Pancreas (tissue), 10 donors: ENCODE measurements around the gene TMC1. TPM values are rescaled to one million over a fixed set of nuclear protein-coding genes. Genes with fewer than 3 reads are reported as not detected.
A peak's percentile ranks its signal among the peaks of the same experiment; 100 is the strongest.
"Not testable (repeated sequence)": the region's sequence is repeated elsewhere in the genome, so short reads cannot be mapped to it uniquely, and the experiment has no call there.

Experiments
- ATAC-seq, 4 donors: fragments of 200-7000 bp; cut with Tn5 transposase; one replicate each; pipeline versions ENCODE4 v1.8.0 to v1.9.1; 2020; ENCODE audit warnings: mild to moderate bottlenecking in 4 of 4, moderate library complexity in 4 of 4
- DNase-seq, 6 donors: peaks; one replicate each; pipeline ENCODE4 v3.0.0-alpha.2; 2020
- FAIRE-seq: peaks from 2 replicates; lab custom pipeline; 2012; peaks lifted over from hg19 to GRCh38; lab: Jason Lieb, UNC
- H3K27ac ChIP-seq, 4 donors: fragments of 200-600 bp; sonication (generic); 1 replicate in 3 of 4; 2 replicates in 1 of 4; pipeline versions ENCODE4 v1.5.0 to v1.8.0; 2020
- H3K27me3 ChIP-seq, 4 donors: fragments of 200-600 bp; one replicate each; pipeline ENCODE4 v1.8.0; 2021
- H3K36me3 ChIP-seq, 3 donors: fragments of 200-600 bp; sonication (generic) in 1 of 3; one replicate each; pipeline versions ENCODE4 v1.5.0 to v1.8.0; 2020 to 2021
- H3K4me1 ChIP-seq, 3 donors: fragments of 200-600 bp; one replicate each; pipeline ENCODE4 v1.8.0; 2021
- H3K4me3 ChIP-seq, 4 donors: fragments of 200-600 bp; sonication (generic) in 2 of 4; one replicate each; pipeline versions ENCODE4 v1.5.0 to v1.8.0; 2020 to 2021
- H3K9me3 ChIP-seq, 4 donors: fragments of 200-600 bp; one replicate each; pipeline ENCODE4 v1.8.0; 2021
- CTCF ChIP-seq, 4 donors: fragments of 200-600 bp; sonication (generic) in 3 of 4; IDR thresholded peaks; one replicate each; pipeline versions ENCODE4 v1.5.0 to v1.8.0; 2021; ENCODE audit warnings: antibody characterized with exemption in 4 of 4
- WGBS, 2 donors: extraction: QIAGEN DNeasy Blood & Tissue Kit; methylation state at CpG; one replicate each; pipeline ENCODE4 v1.1.7; 2013; 5-methylcytosine and 5-hydroxymethylcytosine counted together
- intact Hi-C, 3 donors: fragments of 100-400 bp; cut with DNase I; formaldehyde crosslinking; loops; one replicate each; pipeline versions ENCODE4 v1.11.1 to v1.14.2; 2022
- polyA plus RNA-seq, 2 donors: library from polyadenylated mRNA; stranded (reverse); fragments of 200-250 nt; gene quantifications; one replicate each; pipeline ENCODE4 v1.2.3, GENCODE V29; 2013
- total RNA-seq, 6 donors: library from RNA; stranded (reverse); fragmentation: NEBNext Ultra II Directional in 4 of 6; extraction: Animal tissue kit (Norgen Biotek cat#: 25700) in 4 of 6; gene quantifications; one replicate each; pipeline versions ENCODE4 v1.2.1 to v1.2.4, GENCODE V29; 2021 to 2023
- donor health status: healthy with polysubstance abuse.
- donor health status: DM: no; HTN: no; CAD: no; lungs with moderate emphysema.
- donor health status: DM: no; HTN: no; CAD: no.
- donor health status: control.
- donor health status: control.
- donor health status: Bipolar disorder and iron deficiency.
- donor health status: DM: yes; HTN: yes; CAD: no.
- donor health status: DM: no; HTN: no; CAD: no.
- donor health status: DM: no; HTN: no; CAD: no.
- donor health status: DM: yes; HTN: yes; CAD: no.

Gene TMC1
- total and polyA plus RNA-seq, 8 donors: not detected

GRCh38 chr9:72539824-72540347 lies 18.5 kb downstream of the TMC1 start:
- ATAC-seq: peak in 2 of 4 donors; percentile 28 to 59
- H3K27ac ChIP-seq: peak overlapping the region in 2 of 4 donors; percentile 35 to 63
- H3K4me3 ChIP-seq: no peak overlapping the region
- H3K4me1 ChIP-seq: peaks cover 0 to 11% (median 0%) of the 10 kb centered on the region in 3 donors
- no peaks in the 10 kb centered on the region for H3K9me3 ChIP-seq
- intact Hi-C loops: no loop called here
- no peak for DNase-seq
- no peak for FAIRE-seq
- no peak for TF ChIP-seq CTCF (IDR thresholded peaks at IDR 0.05)
- H3K27me3 ChIP-seq: no peaks in the 10 kb centered on the region
- H3K36me3 ChIP-seq: no peaks in the 10 kb centered on the region
- WGBS, 2 donors: 93 to 95% methylated on average over 6 of the region's 6 CpGs

GRCh38 chr9:72540348-72540873 lies 19.0 kb downstream of the TMC1 start:
- H3K27me3 ChIP-seq: no peaks in the 10 kb centered on the region
- H3K36me3 ChIP-seq: no peaks in the 10 kb centered on the region
- H3K4me3 ChIP-seq: no peak overlapping the region
- ATAC-seq (peak; percentile 48 to 83 (median 66)), DNase-seq (no peak), FAIRE-seq (no peak)
- peaks cover 0 to 11% (median 0%) of the 10 kb centered on the region in 3 donors for H3K4me1 ChIP-seq
- peak overlapping the region in 2 of 4 donors; percentile 35 to 63 for H3K27ac ChIP-seq
- WGBS, 2 donors: 29 to 33% methylated on average over 6 of the region's 6 CpGs
- TF ChIP-seq CTCF (IDR thresholded peaks at IDR 0.05): no peak
- intact Hi-C loops: no loop called here
- H3K9me3 ChIP-seq: no peaks in the 10 kb centered on the region

- 94 to 97% methylated on average over 5 of the region's 5 CpGs for WGBS, 2 donors
- ATAC-seq: peak in 1 of 4 donors; percentile 29
- FAIRE-seq, H3K4me3 ChIP-seq, H3K27ac ChIP-seq, DNase-seq, intact Hi-C loops, H3K9me3 ChIP-seq, H3K36me3 ChIP-seq, H3K27me3 ChIP-seq: not testable (repeated sequence)
- H3K4me1 ChIP-seq: peaks cover 0 to 11% (median 0%) of the 10 kb centered on the region in 3 donors
Measured at GRCh38 chr9:72542537-72542833, 21.1 kb downstream of the TMC1 start.

GRCh38 chr9:72542917-72543316 lies 21.5 kb downstream of the TMC1 start:
- Histone ChIP-seq H3K4me1 (peaks cover 0 to 11% (median 0%) of the 10 kb centered on the region in 3 donors), H3K36me3 (no peaks in the 10 kb centered on the region), H3K27ac (no peak overlapping the region), H3K4me3 (no peak overlapping the region), H3K27me3 (no peaks in the 10 kb centered on the region), H3K9me3 (no peaks in the 10 kb centered on the region)
- intact Hi-C loops: no loop called here
- ATAC-seq (peak in 1 of 4 donors; percentile 17), DNase-seq (no peak), FAIRE-seq (no peak)
- TF ChIP-seq CTCF (IDR thresholded peaks at IDR 0.05): no peak
- WGBS, 2 donors: 90 to 100% methylated on average over 1 of the region's 1 CpG

GRCh38 chr9:72551306-72551705 lies 29.9 kb downstream of the TMC1 start:
- TF ChIP-seq CTCF (IDR thresholded peaks at IDR 0.05): no peak
- no peak for DNase-seq
- no peaks in the 10 kb centered on the region for H3K9me3 ChIP-seq
- no peak for FAIRE-seq
- no peaks in the 10 kb centered on the region for H3K27me3 ChIP-seq
- ATAC-seq: no peak
- peaks cover 9 to 14% (median 12%) of the 10 kb centered on the region in 3 donors for H3K4me1 ChIP-seq
- no peaks in the 10 kb centered on the region for H3K36me3 ChIP-seq
- no peak overlapping the region for H3K4me3 ChIP-seq
- no peak overlapping the region for H3K27ac ChIP-seq
- whole genome bisulfite sequencing, 2 donors: 81 to 88% methylated on average over 2 of the region's 2 CpGs
- intact Hi-C loops: no loop called here
